NB4 (cell line): ENCODE data around the gene BARX2.

ENCODE experiments used
- MYC ChIP-seq: IDR thresholded peaks from 2 replicates; pipeline ENCODE4 v1.6.1; 2011; ENCODE audit warnings: low read depth, low read length
- POLR2A ChIP-seq: IDR thresholded peaks from 2 replicates; pipeline ENCODE4 v1.6.1; 2011; ENCODE audit warnings: mild to moderate bottlenecking; ENCODE audit not compliant: insufficient read length; ENCODE audit errors: extremely low read depth
- TF ChIP-seq, protein P1 (sequence below): IDR thresholded peaks from one replicate; pipeline ENCODE4 v1.5.1; 2012; ENCODE audit warnings: low read depth, low read length
- TF ChIP-seq, protein P2 (sequence below): IDR thresholded peaks from 2 replicates; pipeline ENCODE4 v1.6.1; 2011; ENCODE audit warnings: low read depth, low read length

DNA sequence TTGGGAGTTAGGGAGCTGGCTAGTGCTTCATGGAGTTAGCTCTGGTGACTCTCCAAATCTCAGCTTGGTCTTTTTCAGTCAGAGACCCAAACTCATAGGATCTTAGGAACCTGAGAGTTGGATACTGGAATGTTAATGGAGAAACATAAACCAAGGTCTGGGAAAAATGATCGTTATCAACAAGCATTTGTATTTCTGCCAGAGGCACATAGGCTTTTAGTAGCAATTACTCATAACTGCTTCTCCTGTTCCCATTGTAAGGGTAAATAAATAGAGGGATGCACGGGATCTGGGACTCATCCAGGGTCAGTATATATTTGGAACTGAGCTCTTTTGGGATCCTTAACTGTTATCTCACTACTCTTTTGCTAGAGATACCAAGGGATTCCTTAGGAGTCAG lies 4.8 kb downstream of the BARX2 start:
- TF ChIP-seq, protein P1, sequence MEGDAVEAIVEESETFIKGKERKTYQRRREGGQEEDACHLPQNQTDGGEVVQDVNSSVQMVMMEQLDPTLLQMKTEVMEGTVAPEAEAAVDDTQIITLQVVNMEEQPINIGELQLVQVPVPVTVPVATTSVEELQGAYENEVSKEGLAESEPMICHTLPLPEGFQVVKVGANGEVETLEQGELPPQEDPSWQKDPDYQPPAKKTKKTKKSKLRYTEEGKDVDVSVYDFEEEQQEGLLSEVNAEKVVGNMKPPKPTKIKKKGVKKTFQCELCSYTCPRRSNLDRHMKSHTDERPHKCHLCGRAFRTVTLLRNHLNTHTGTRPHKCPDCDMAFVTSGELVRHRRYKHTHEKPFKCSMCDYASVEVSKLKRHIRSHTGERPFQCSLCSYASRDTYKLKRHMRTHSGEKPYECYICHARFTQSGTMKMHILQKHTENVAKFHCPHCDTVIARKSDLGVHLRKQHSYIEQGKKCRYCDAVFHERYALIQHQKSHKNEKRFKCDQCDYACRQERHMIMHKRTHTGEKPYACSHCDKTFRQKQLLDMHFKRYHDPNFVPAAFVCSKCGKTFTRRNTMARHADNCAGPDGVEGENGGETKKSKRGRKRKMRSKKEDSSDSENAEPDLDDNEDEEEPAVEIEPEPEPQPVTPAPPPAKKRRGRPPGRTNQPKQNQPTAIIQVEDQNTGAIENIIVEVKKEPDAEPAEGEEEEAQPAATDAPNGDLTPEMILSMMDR: no peak
- no peak for TF ChIP-seq POLR2A
- no peak for TF ChIP-seq MYC
- TF ChIP-seq, protein P2, sequence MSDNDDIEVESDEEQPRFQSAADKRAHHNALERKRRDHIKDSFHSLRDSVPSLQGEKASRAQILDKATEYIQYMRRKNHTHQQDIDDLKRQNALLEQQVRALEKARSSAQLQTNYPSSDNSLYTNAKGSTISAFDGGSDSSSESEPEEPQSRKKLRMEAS: no peak
